Karpas-422 (cell line): Measurements from ENCODE around the gene PACRG. TPM values are rescaled to one million over a fixed set of nuclear protein-coding genes. Genes with fewer than 3 reads are reported as not detected.
"Not testable (repeated sequence)": the region's sequence is repeated elsewhere in the genome, so short reads cannot be mapped to it uniquely, and the experiment has no call there.

ENCODE experiments used
- DNase-seq: peaks from one replicate; pipeline ENCODE4 v3.0.0-alpha.2; 2015
- H2AFZ ChIP-seq: fragments of 200-600 bp; sonication (generic); 2 replicates; pipeline ENCODE4 v1.6.1; 2014; ENCODE audit warnings: antibody characterized with exemption, low read length, mixed read lengths
- H3K27ac ChIP-seq: fragments of 200-600 bp; sonication (generic); 2 replicates; pipeline ENCODE4 v1.5.1; 2014; ENCODE audit warnings: mild to moderate bottlenecking, low read length, moderate library complexity
- H3K27me3 ChIP-seq: fragments of 200-600 bp; sonication (generic); 2 replicates; pipeline ENCODE4 v1.6.1; 2014; ENCODE audit warnings: low read length, mixed read lengths
- H3K36me3 ChIP-seq: fragments of 200-600 bp; sonication (generic); 2 replicates; pipeline ENCODE4 v1.6.1; 2014; ENCODE audit warnings: low read length, mixed read lengths; ENCODE audit not compliant: insufficient read depth
- H3K4me1 ChIP-seq: fragments of 200-600 bp; sonication (generic); 2 replicates; pipeline ENCODE4 v1.6.1; 2014; ENCODE audit warnings: mild to moderate bottlenecking, low read length, mixed read lengths
- H3K4me2 ChIP-seq: fragments of 200-600 bp; sonication (generic); 2 replicates; pipeline ENCODE4 v1.6.1; 2014; ENCODE audit warnings: low read length, low read depth, mild to moderate bottlenecking; ENCODE audit not compliant: poor library complexity, severe bottlenecking
- H3K4me3 ChIP-seq: fragments of 200-600 bp; sonication (generic); 2 replicates; pipeline ENCODE4 v1.5.1; 2014; ENCODE audit warnings: mild to moderate bottlenecking, antibody characterized with exemption, low read length, mixed read lengths
- H3K79me2 ChIP-seq: fragments of 200-600 bp; sonication (generic); 2 replicates; pipeline ENCODE4 v1.6.1; 2014; ENCODE audit warnings: mild to moderate bottlenecking, low read length, mixed read lengths
- H3K9ac ChIP-seq: fragments of 200-600 bp; sonication (generic); 2 replicates; pipeline ENCODE4 v1.6.0; 2014; ENCODE audit warnings: low read length
- H3K9me2 ChIP-seq: fragments of 200-600 bp; sonication (generic), shearing (Covaris generic); replicated peaks from 2 replicates; pipeline ENCODE4 v1.6.0; 2014; ENCODE audit warnings: mild to moderate bottlenecking, low read length, moderate library complexity; ENCODE audit not compliant: insufficient read depth
- H3K9me3 ChIP-seq: fragments of 300-700, 200-600 bp; sonication (generic); 2 replicates; pipeline ENCODE4 v1.6.1; 2014; ENCODE audit warnings: low read length, mixed read lengths
- H4K20me1 ChIP-seq: fragments of 200-600 bp; sonication (generic); 2 replicates; pipeline ENCODE4 v1.6.1; 2014; ENCODE audit warnings: mild to moderate bottlenecking, antibody characterized with exemption, low read length, low read depth; ENCODE audit not compliant: insufficient read depth
- total RNA-seq: library from RNA; depleted of rRNA; stranded (reverse); fragments of >200 nt; shearing (Covaris generic); gene quantifications from 2 replicates; pipeline ENCODE4 v1.2.3, GENCODE V29; 2014; ENCODE audit warnings: low replicate concordance

PACRG gene
- total RNA-seq, 1 experiment from 2014 or later: not detected

- no peaks in the 10 kb centered on the region for H3K4me1 ChIP-seq
- no peaks in the 10 kb centered on the region for H3K27me3 ChIP-seq
- H3K9me3 ChIP-seq: peaks cover 12% of the 10 kb centered on the region; the same call in 1 of the 2 replicates
- no peaks in the 10 kb centered on the region for H3K79me2 ChIP-seq
- no peaks in the 10 kb centered on the region for H3K36me3 ChIP-seq
- H3K4me3 ChIP-seq: no peak overlapping the region
- no peak overlapping the region for H3K4me2 ChIP-seq
- no peak overlapping the region for H3K27ac ChIP-seq
- H3K9ac ChIP-seq: no peak overlapping the region
- no peak overlapping the region for H2AFZ ChIP-seq
- H3K9me2 ChIP-seq: no peaks in the 10 kb centered on the region
- no peak for DNase-seq
- H4K20me1 ChIP-seq: no peaks in the 10 kb centered on the region
Observed at GRCh38 chr6:163314791-163315470, 587.2 kb downstream of the PACRG start.

GRCh38 chr6:163316866-163317495, 589.2 kb downstream of the PACRG start:
- H3K9me3 ChIP-seq, H2AFZ ChIP-seq, H3K79me2 ChIP-seq, H3K27me3 ChIP-seq, H3K4me3 ChIP-seq, H3K4me1 ChIP-seq, H3K4me2 ChIP-seq, H3K9ac ChIP-seq, H3K36me3 ChIP-seq, H3K9me2 ChIP-seq, DNase-seq, H4K20me1 ChIP-seq, H3K27ac ChIP-seq: not testable (repeated sequence)

- H3K4me2 ChIP-seq: no peak overlapping the region
- no peak for DNase-seq
- no peak overlapping the region for H3K9ac ChIP-seq
- H3K27ac ChIP-seq: no peak overlapping the region
- H3K4me1 ChIP-seq: no peaks in the 10 kb centered on the region
- H3K9me2 ChIP-seq: no peaks in the 10 kb centered on the region
- H3K79me2 ChIP-seq: no peaks in the 10 kb centered on the region
- no peaks in the 10 kb centered on the region for H3K36me3 ChIP-seq
- no peaks in the 10 kb centered on the region for H4K20me1 ChIP-seq
- peaks cover 3% of the 10 kb centered on the region; the same call in 1 of the 2 replicates for H3K9me3 ChIP-seq
- no peaks in the 10 kb centered on the region for H3K27me3 ChIP-seq
- H3K4me3 ChIP-seq: no peak overlapping the region
- H2AFZ ChIP-seq: no peak overlapping the region
Observed at GRCh38 chr6:163318071-163318786, 590.5 kb downstream of the PACRG start.

- Histone ChIP-seq H3K27ac (no peak overlapping the region), H2AFZ (no peak overlapping the region), H3K9me3 (peaks cover 3% of the 10 kb centered on the region; the same call in 1 of the 2 replicates), H3K4me2 (no peak overlapping the region), H3K4me3 (no peak overlapping the region), H3K4me1 (no peaks in the 10 kb centered on the region), H4K20me1 (no peaks in the 10 kb centered on the region), H3K36me3 (no peaks in the 10 kb centered on the region), H3K9me2 (no peaks in the 10 kb centered on the region), H3K79me2 (no peaks in the 10 kb centered on the region), H3K9ac (no peak overlapping the region), H3K27me3 (no peaks in the 10 kb centered on the region)
- no peak for DNase-seq
Observed at GRCh38 chr6:163319609-163320366, 592.0 kb downstream of the PACRG start.

GRCh38 chr6:163320402-163320801, 592.6 kb downstream of the PACRG start:
- H2AFZ ChIP-seq: no peak overlapping the region
- H3K4me2 ChIP-seq: no peak overlapping the region

GRCh38 chr6:163320804-163321203, 593.0 kb downstream of the PACRG start:
- no peak overlapping the region for H3K4me3 ChIP-seq
- H4K20me1 ChIP-seq: no peaks in the 10 kb centered on the region
- no peaks in the 10 kb centered on the region for H3K9me2 ChIP-seq
- no peak overlapping the region for H2AFZ ChIP-seq
- no peaks in the 10 kb centered on the region for H3K27me3 ChIP-seq
- no peak overlapping the region for H3K9ac ChIP-seq
- no peaks in the 10 kb centered on the region for H3K36me3 ChIP-seq
- no peak overlapping the region for H3K27ac ChIP-seq
- no peak for DNase-seq
- peaks cover 3% of the 10 kb centered on the region; the same call in 1 of the 2 replicates for H3K9me3 ChIP-seq
- no peaks in the 10 kb centered on the region for H3K4me1 ChIP-seq
- H3K79me2 ChIP-seq: no peaks in the 10 kb centered on the region
- H3K4me2 ChIP-seq: no peak overlapping the region

More at GRCh38 chr6:163320402-163320801, 592.6 kb downstream of the PACRG start:
- no peak overlapping the region for H3K9ac ChIP-seq
- H4K20me1 ChIP-seq: no peaks in the 10 kb centered on the region
- H3K27me3 ChIP-seq: no peaks in the 10 kb centered on the region
- no peak for DNase-seq
- H3K4me3 ChIP-seq: no peak overlapping the region
- H3K9me2 ChIP-seq: no peaks in the 10 kb centered on the region
- no peaks in the 10 kb centered on the region for H3K4me1 ChIP-seq
- H3K9me3 ChIP-seq: peaks cover 3% of the 10 kb centered on the region; the same call in 1 of the 2 replicates
- no peaks in the 10 kb centered on the region for H3K79me2 ChIP-seq
- H3K36me3 ChIP-seq: no peaks in the 10 kb centered on the region
- no peak overlapping the region for H3K27ac ChIP-seq

GRCh38 chr6:163321717-163322116, 593.9 kb downstream of the PACRG start:
- Histone ChIP-seq H3K27me3 (no peaks in the 10 kb centered on the region), H3K79me2 (no peaks in the 10 kb centered on the region), H3K36me3 (no peaks in the 10 kb centered on the region), H3K9me2 (no peaks in the 10 kb centered on the region), H2AFZ (no peak overlapping the region), H3K9ac (no peak overlapping the region), H4K20me1 (no peaks in the 10 kb centered on the region), H3K4me2 (no peak overlapping the region), H3K9me3 (no peaks in the 10 kb centered on the region; the same call in 1 of the 2 replicates), H3K4me3 (no peak overlapping the region), H3K27ac (no peak overlapping the region), H3K4me1 (no peaks in the 10 kb centered on the region)
- no peak for DNase-seq

- Histone ChIP-seq H4K20me1 (no peaks in the 10 kb centered on the region), H3K4me2 (no peak overlapping the region), H2AFZ (no peak overlapping the region), H3K4me1 (no peaks in the 10 kb centered on the region), H3K36me3 (no peaks in the 10 kb centered on the region), H3K9me3 (no peaks in the 10 kb centered on the region; the same call in 1 of the 2 replicates), H3K27ac (no peak overlapping the region), H3K79me2 (no peaks in the 10 kb centered on the region), H3K27me3 (no peaks in the 10 kb centered on the region), H3K4me3 (no peak overlapping the region), H3K9me2 (no peaks in the 10 kb centered on the region), H3K9ac (no peak overlapping the region)
- DNase-seq: no peak
Observed at GRCh38 chr6:163323274-163323673, 595.5 kb downstream of the PACRG start.
